Measurements from ENCODE around the gene FBXL17.

DNA sequence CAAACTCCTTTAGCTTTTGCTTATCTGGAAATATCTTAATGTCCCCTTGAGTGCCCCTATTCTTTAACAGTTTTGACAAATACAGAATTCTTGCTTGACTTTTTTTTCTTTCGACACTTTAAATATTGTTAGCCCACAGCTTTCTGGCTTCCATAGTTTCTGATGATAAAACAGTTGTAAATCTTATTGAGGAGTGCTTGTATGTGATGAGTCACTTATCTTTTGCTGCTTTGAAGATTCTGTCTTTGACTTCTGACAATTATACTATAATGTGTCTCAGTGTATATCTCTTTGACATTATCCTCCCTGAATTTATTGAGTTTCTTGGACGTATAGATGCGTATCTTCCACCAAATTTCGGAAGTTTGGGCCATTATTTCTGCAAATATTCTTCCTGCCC lies 21.6 kb downstream of the FBXL17 start:
- no peak for TF ChIP-seq EZH2phosphoT487 (IDR thresholded peaks at IDR 0.05; ENCODE audit: borderline replicate concordance)
- TF ChIP-seq, protein P1, sequence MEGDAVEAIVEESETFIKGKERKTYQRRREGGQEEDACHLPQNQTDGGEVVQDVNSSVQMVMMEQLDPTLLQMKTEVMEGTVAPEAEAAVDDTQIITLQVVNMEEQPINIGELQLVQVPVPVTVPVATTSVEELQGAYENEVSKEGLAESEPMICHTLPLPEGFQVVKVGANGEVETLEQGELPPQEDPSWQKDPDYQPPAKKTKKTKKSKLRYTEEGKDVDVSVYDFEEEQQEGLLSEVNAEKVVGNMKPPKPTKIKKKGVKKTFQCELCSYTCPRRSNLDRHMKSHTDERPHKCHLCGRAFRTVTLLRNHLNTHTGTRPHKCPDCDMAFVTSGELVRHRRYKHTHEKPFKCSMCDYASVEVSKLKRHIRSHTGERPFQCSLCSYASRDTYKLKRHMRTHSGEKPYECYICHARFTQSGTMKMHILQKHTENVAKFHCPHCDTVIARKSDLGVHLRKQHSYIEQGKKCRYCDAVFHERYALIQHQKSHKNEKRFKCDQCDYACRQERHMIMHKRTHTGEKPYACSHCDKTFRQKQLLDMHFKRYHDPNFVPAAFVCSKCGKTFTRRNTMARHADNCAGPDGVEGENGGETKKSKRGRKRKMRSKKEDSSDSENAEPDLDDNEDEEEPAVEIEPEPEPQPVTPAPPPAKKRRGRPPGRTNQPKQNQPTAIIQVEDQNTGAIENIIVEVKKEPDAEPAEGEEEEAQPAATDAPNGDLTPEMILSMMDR (conservative IDR thresholded peaks at IDR 0.05; ENCODE audit: low read length): no peak
